ENCODE measurements around the gene HOXC11. TPM values are rescaled to one million over a fixed set of nuclear protein-coding genes. Genes with fewer than 3 reads are reported as not detected.

HOXC11 gene
- total and polyA plus RNA-seq, 2 experiments from 2014 or later = not detected

GRCh38 chr12:53973236-53974042, 513 bp downstream of the HOXC11 start:
- peak overlapping the region; percentile 47 for H3K4me3 ChIP-seq
- H3K4me3 Mint-ChIP-seq = peak overlapping the region; percentile 60
- no peaks in the 10 kb centered on the region; the same call in 1 of the 2 replicates for H3K36me3 ChIP-seq (ENCODE audit: insufficient read depth)
- peaks cover 20% of the 10 kb centered on the region for H3K4me1 Mint-ChIP-seq
- H3K27ac Mint-ChIP-seq = no peak overlapping the region
- H3K4me2 ChIP-seq = peak overlapping the region; percentile 77
- no peak for TF ChIP-seq NANOG (IDR thresholded peaks at IDR 0.05; ENCODE audit: borderline replicate concordance)
- TF ChIP-seq EZH2phosphoT487 (IDR thresholded peaks at IDR 0.05; ENCODE audit: unreplicated experiment) = peak; percentile 90
- TF ChIP-seq ZNF331 (CRISPR knock-in tag; IDR thresholded peaks at IDR 0.05; ENCODE audit: low read depth) = no peak
- TF ChIP-seq ETS1 (IDR thresholded peaks at IDR 0.05) = no peak
- no peak for TF ChIP-seq CTCF (conservative IDR thresholded peaks at IDR 0.05; ENCODE audit: low read depth in 2 of 2)
- TF ChIP-seq STAT1 (IDR thresholded peaks at IDR 0.05; ENCODE audit: unreplicated experiment) = no peak
- peak; percentile 86 for TF ChIP-seq EZH2 (IDR thresholded peaks at IDR 0.05; ENCODE audit: low read depth, unreplicated experiment)
- H3F3A ChIP-seq (replicated peaks; ENCODE audit: low read depth) = peaks cover 19% of the 10 kb centered on the region
- no peaks in the 10 kb centered on the region; the same call in 1 of the 3 replicates for H3K9me3 Mint-ChIP-seq
- peaks cover 21% of the 10 kb centered on the region for H3K4me1 ChIP-seq (ENCODE audit: insufficient read depth)
- H3K27me3 Mint-ChIP-seq (ENCODE audit: insufficient read depth, low read depth, poor library complexity) = peaks cover 99% of the 10 kb centered on the region
- H3K27ac ChIP-seq (ENCODE audit: low read depth) = no peak overlapping the region
- ATAC-seq = peak; percentile 43
- no peak overlapping the region for H2AFZ ChIP-seq
- DNase-seq (ENCODE audit: low spot score) = peak; percentile 82
- H3K27me3 ChIP-seq (ENCODE audit: insufficient read depth) = peaks cover 100% of the 10 kb centered on the region
- H3K36me3 Mint-ChIP-seq (ENCODE audit: low read depth) = no peaks in the 10 kb centered on the region
- no peaks in the 10 kb centered on the region for H3K79me2 ChIP-seq (replicated peaks; ENCODE audit: insufficient read depth)
- peaks cover 45% of the 10 kb centered on the region for H4K20me1 ChIP-seq (replicated peaks; ENCODE audit: insufficient read depth)
- H3K9me2 ChIP-seq (ENCODE audit: insufficient read depth) = no peaks in the 10 kb centered on the region

GRCh38 chr12:53974084-53975063, 1.4 kb downstream of the HOXC11 start, which contains the start of gene HOTAIR:
Gene HOTAIR, minus strand, starts transcription at chr12:53974954.
- Histone ChIP-seq H4K20me1 (replicated peaks; ENCODE audit: insufficient read depth) (peaks cover 36% of the 10 kb centered on the region), H3K79me2 (replicated peaks; ENCODE audit: insufficient read depth) (no peaks in the 10 kb centered on the region), H3K9me2 (ENCODE audit: insufficient read depth) (no peaks in the 10 kb centered on the region), H2AFZ (no peak within 1 kb of the TSS), H3K27me3 (ENCODE audit: insufficient read depth) (peaks cover 100% of the 10 kb centered on the region), H3F3A (replicated peaks; ENCODE audit: low read depth) (peaks cover 22% of the 10 kb centered on the region), H3K4me3 (peak within 1 kb of the TSS; percentile 47), H3K4me2 (peak within 1 kb of the TSS; percentile 77), H3K36me3 (ENCODE audit: insufficient read depth) (no peaks in the 10 kb centered on the region; the same call in 1 of the 2 replicates), H3K27ac (ENCODE audit: low read depth) (no peak within 1 kb of the TSS), H3K4me1 (ENCODE audit: insufficient read depth) (peaks cover 26% of the 10 kb centered on the region)
- H3K27ac Mint-ChIP-seq = no peak within 1 kb of the TSS
- H3K4me1 Mint-ChIP-seq = peaks cover 25% of the 10 kb centered on the region
- DNase-seq (ENCODE audit: low spot score) = peak; percentile 54
- H3K36me3 Mint-ChIP-seq (ENCODE audit: low read depth) = no peaks in the 10 kb centered on the region
- no peaks in the 10 kb centered on the region; the same call in 1 of the 3 replicates for H3K9me3 Mint-ChIP-seq
- H3K4me3 Mint-ChIP-seq = peak within 1 kb of the TSS; percentile 51
- TF ChIP-seq STAT1 (IDR thresholded peaks at IDR 0.05; ENCODE audit: unreplicated experiment) (no peak), EZH2 (IDR thresholded peaks at IDR 0.05; ENCODE audit: low read depth, unreplicated experiment) (peak; percentile 76), ZNF114 (CRISPR knock-in tag; IDR thresholded peaks at IDR 0.05) (no peak), CREB1 (CRISPR knock-in tag; IDR thresholded peaks at IDR 0.05; ENCODE audit: low read depth) (no peak), EZH2phosphoT487 (IDR thresholded peaks at IDR 0.05; ENCODE audit: unreplicated experiment) (peak; percentile 94), ETS1 (IDR thresholded peaks at IDR 0.05) (no peak)
- peaks cover 99% of the 10 kb centered on the region for H3K27me3 Mint-ChIP-seq (ENCODE audit: insufficient read depth, low read depth, poor library complexity)
- ATAC-seq = peak; percentile 5

Data from GM23338 (cell line).